Effector memory CD4-positive, alpha-beta T cell (primary cell): Measurements from ENCODE around the gene SWAP70.

Source experiments
- DNase-seq, 3 donors: peaks; one replicate each; pipeline ENCODE4 v3.0.0-alpha.2; 2020
- H3K27ac ChIP-seq: 2 replicates; pipeline ENCODE4 v1.7.0; 2013; ENCODE audit warnings: mild to moderate bottlenecking, low read length, moderate library complexity; ENCODE audit not compliant: insufficient read depth, poor library complexity, severe bottlenecking
- H3K27me3 ChIP-seq: replicated peaks from 2 replicates; pipeline ENCODE4 v1.7.0; 2013; ENCODE audit warnings: mild to moderate bottlenecking, low read length; ENCODE audit not compliant: insufficient read depth, control insufficient read depth, poor library complexity, severe bottlenecking
- H3K36me3 ChIP-seq: 2 replicates; pipeline ENCODE4 v1.7.0; 2013; ENCODE audit warnings: mild to moderate bottlenecking, low read length, moderate library complexity; ENCODE audit not compliant: control insufficient read depth, insufficient read depth
- H3K4me1 ChIP-seq: 2 replicates; pipeline ENCODE4 v1.7.0; 2013; ENCODE audit warnings: low read length, mild to moderate bottlenecking; ENCODE audit not compliant: control insufficient read depth, insufficient read depth, poor library complexity, severe bottlenecking
- H3K4me3 ChIP-seq: 2 replicates; pipeline ENCODE4 v1.7.0; 2013; ENCODE audit warnings: low read length, low read depth, mild to moderate bottlenecking; ENCODE audit not compliant: insufficient read depth, poor library complexity, severe bottlenecking
- H3K9me3 ChIP-seq: 2 replicates; pipeline ENCODE4 v1.7.0; 2013; ENCODE audit warnings: mild to moderate bottlenecking, low read length, moderate library complexity; ENCODE audit not compliant: control insufficient read depth

Gene SWAP70

DNA sequence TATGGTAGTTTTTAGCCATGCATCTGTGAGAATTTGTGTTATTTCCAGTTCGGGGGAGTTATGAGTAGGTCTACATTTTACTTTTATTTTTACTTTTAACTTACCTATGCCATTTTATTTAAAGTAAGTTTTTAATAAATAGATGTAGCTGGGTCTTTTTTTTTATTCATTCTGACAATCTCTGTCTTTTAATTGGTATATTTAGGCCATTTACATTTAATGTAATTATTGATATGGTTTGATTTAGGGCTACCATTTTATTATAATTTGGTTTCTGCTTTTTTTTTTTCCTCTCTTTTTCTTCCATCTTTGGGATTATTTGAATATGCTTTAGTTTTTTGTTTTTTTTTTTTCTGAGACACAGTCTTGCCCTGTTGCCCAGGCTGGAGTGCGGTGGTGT is 1.9 kb downstream of the SWAP70 start:
- Histone ChIP-seq H3K27ac (no peak overlapping the region), H3K36me3 (no peaks in the 10 kb centered on the region), H3K4me3 (no peak overlapping the region), H3K9me3 (no peaks in the 10 kb centered on the region), H3K4me1 (peaks cover 8% of the 10 kb centered on the region), H3K27me3 (no peaks in the 10 kb centered on the region)
- no peak for DNase-seq

DNA sequence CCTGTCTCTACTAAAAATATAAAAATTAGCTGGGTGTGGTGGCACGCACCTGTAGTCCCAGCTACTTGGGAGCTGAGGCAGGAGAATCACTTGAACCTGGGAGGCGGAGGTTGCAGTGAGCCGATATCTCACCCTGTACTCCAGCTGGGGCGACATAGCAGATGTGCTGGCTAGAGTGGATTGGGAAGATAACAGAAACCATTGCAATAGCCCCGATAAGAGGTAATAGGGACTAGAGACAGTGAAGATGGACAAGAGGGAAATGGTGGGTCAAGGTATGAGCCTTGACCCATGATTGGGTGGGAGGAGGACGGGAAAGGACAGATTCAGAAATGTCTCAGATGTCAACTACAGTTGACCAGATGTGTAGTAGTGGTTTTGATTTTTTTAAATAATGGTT is 6.1 kb downstream of the SWAP70 start:
- no peak for DNase-seq
- no peaks in the 10 kb centered on the region for H3K4me1 ChIP-seq

DNA sequence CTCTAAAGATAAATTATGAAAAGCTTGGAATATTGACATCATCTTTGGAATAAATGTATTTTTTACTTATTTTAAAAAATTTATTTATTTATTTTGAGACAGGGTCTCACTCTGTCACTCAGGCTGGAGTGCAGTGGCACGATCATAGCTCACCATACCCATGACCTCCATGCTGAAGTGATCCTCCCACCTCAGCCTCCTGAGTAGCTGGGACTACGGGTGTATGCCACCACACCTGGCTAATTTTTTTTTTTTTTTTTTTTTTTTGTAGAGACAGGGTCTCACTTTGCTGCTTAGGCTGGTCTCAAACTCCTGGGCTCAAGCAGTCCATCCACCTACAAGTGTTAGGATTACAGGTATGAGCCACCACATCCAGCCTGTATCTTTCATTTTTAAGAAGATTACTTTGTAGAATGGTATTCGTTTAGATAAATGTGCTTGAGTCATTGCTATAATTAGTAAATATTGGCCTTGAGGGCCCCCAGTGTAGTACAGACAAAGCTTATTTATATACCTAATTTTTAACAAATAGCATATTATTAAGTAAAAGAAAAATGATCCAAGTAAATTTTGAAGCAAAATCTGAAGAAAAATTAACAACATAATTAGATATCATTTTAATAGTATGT is 8.5 kb downstream of the SWAP70 start:
- no peaks in the 10 kb centered on the region for H3K4me1 ChIP-seq
- H3K36me3 ChIP-seq, result no peaks in the 10 kb centered on the region
- H3K9me3 ChIP-seq, result no peaks in the 10 kb centered on the region
- H3K27me3 ChIP-seq, result no peaks in the 10 kb centered on the region
- no peak overlapping the region for H3K4me3 ChIP-seq
- no peak for DNase-seq
- no peak overlapping the region for H3K27ac ChIP-seq

More for the DNA sequence above, 6.1 kb downstream of the SWAP70 start:
- Histone ChIP-seq H3K27ac (no peak overlapping the region), H3K36me3 (no peaks in the 10 kb centered on the region), H3K4me3 (no peak overlapping the region), H3K27me3 (no peaks in the 10 kb centered on the region), H3K9me3 (no peaks in the 10 kb centered on the region)

DNA sequence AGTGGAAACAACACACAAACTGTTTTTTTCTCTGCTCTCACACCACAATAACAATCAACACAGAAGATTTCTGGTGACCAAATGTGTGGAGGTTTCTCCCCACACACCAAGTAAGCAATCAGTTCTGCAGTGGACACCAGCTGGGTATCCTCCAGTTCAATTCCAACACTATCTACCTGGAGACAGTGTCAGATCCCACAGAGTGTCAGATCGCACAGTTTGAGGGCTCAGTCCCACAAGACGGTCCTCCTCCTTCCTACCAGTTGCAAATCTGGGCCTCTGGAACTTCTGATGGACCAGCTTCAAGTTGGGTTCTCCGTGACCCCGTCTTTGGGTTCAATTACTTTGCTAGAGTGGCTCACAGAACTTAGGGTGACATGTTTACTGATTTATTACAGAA is 9.0 kb downstream of the SWAP70 start:
- DNase-seq, result no peak

DNA sequence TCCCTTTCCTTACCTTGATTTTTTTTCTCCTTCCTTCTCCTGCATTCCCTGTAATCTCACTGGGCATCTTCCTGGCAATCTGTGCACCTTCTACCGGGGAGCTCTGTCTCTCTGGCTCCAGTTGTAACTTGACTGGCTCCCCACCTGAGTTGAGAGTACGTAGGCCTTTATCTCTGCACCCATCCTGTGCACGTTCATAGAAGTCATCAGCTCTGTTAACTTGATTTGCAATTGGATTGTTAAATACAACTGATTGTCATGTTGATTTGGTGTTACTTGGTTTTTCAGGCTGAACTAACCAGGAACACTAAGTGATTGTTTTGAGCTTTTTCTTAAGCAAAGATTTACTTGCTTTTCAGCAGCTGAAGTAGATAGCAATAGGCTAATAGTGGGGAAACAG is 11.8 kb downstream of the SWAP70 start:
- Histone ChIP-seq H3K4me1 (no peaks in the 10 kb centered on the region), H3K27me3 (no peaks in the 10 kb centered on the region), H3K27ac (no peak overlapping the region), H3K36me3 (no peaks in the 10 kb centered on the region), H3K9me3 (no peaks in the 10 kb centered on the region), H3K4me3 (no peak overlapping the region)
- DNase-seq, result no peak

More for the DNA sequence above, 9.0 kb downstream of the SWAP70 start:
- Histone ChIP-seq H3K27ac (no peak overlapping the region), H3K36me3 (no peaks in the 10 kb centered on the region), H3K27me3 (no peaks in the 10 kb centered on the region), H3K4me1 (no peaks in the 10 kb centered on the region), H3K4me3 (no peak overlapping the region), H3K9me3 (no peaks in the 10 kb centered on the region)

DNA sequence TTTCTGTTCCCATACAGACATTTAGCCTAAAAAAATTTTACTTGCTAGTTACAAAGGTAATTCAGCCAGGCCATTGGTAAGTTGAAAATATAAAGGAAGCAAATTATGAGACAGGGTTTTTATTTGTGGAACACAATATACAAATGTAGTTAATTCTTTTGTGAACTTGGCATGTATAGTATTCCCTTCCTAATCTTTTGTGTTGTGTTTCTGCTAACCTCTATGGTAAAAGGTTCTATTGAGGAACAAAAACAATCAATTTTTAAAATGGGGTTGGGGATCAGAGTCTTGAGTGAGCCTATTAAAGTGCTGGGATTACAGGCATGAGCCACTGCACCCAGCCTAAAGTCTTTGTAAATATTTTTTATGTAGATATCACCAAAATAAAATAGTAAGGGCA is 14.1 kb downstream of the SWAP70 start:
- Histone ChIP-seq H3K4me3 (no peak overlapping the region), H3K27me3 (no peaks in the 10 kb centered on the region), H3K27ac (no peak overlapping the region), H3K36me3 (no peaks in the 10 kb centered on the region), H3K9me3 (no peaks in the 10 kb centered on the region), H3K4me1 (no peaks in the 10 kb centered on the region)
- DNase-seq, result no peak

DNA sequence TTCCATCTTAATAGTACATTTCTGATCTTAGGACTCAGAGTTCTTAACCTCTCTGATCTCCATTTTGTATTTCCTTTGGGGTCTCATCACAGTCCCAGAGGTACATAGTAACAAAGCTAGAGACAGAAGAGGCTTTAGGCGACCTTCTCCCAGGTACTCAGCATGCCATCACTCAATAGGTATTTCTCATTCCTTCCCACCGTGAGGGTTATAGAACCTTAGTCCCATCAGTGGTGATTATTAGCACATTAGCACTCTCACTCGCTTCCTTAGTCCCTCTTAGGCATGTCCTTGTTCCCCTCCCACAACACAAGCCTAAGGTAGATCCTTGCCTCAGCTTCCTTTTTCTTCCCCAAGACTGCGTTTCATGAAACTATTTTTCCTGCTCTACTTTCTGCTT is 14.7 kb downstream of the SWAP70 start:
- Histone ChIP-seq H3K9me3 (no peaks in the 10 kb centered on the region), H3K27me3 (no peaks in the 10 kb centered on the region), H3K4me1 (no peaks in the 10 kb centered on the region), H3K36me3 (no peaks in the 10 kb centered on the region), H3K4me3 (no peak overlapping the region), H3K27ac (no peak overlapping the region)
- DNase-seq, result no peak

DNA sequence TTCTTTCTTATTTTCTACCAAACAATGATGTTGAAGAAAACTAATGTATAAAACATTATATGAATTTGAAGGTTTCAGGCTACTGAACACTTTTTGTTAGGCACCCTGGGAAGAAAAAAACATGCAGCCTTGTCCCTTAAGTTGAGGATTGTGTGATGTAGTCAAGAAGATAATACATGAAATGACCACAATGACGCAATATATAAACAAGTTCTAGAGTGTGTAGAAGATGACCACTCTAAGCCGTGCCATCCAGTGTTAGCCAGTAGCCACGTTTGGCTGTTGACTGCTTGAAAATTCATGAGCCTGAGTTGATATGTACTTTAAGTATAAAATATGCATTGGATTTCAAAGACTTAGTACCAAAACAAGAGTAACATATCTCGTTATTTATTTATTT is 16.2 kb downstream of the SWAP70 start:
- no peaks in the 10 kb centered on the region for H3K36me3 ChIP-seq
- H3K4me1 ChIP-seq, result no peaks in the 10 kb centered on the region
- no peak overlapping the region for H3K4me3 ChIP-seq
- H3K9me3 ChIP-seq, result no peaks in the 10 kb centered on the region
- H3K27ac ChIP-seq, result no peak overlapping the region
- no peak for DNase-seq
- H3K27me3 ChIP-seq, result no peaks in the 10 kb centered on the region

DNA sequence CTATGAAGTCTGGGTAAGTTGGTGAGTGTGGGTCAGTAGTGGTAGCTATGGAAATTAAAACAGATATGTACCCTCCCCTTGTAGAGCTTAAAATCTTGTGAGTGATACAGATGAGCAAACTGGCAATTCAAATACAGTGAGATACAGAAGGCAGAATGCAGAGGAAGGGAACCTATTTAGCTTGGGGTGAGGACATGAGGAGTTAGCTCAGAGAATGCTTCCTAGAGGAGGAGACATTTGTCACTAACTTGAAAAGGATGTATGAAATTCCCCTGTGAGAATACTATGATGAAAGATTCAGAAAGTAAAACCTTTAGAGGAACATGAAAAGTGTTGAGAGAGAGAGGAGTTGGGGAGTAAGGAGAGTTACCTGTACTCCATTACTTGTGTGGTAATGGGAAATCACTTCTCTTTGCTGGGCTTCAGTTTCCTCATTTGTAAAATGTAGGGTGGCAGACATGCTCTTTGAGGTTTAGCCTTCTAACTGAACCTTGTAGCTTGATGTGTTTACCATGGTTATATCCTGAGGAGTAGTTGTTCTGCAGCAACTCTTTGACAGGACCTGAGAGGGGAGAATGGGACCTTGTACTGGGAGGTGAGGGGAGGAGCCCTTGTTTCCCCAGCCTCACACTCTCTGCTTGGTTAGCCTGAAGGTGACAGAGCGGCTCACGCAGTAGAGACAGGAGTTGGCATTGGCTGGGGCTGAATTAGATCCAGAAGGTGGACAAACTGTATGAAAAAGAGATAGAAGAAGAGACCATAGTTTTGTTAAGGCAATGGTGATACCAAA is 17.9 kb downstream of the SWAP70 start:
- no peak overlapping the region for H3K27ac ChIP-seq
- DNase-seq, result no peak
- H3K4me1 ChIP-seq, result no peaks in the 10 kb centered on the region
- no peaks in the 10 kb centered on the region for H3K36me3 ChIP-seq
- no peaks in the 10 kb centered on the region for H3K27me3 ChIP-seq
- no peak overlapping the region for H3K4me3 ChIP-seq
- no peaks in the 10 kb centered on the region for H3K9me3 ChIP-seq

DNA sequence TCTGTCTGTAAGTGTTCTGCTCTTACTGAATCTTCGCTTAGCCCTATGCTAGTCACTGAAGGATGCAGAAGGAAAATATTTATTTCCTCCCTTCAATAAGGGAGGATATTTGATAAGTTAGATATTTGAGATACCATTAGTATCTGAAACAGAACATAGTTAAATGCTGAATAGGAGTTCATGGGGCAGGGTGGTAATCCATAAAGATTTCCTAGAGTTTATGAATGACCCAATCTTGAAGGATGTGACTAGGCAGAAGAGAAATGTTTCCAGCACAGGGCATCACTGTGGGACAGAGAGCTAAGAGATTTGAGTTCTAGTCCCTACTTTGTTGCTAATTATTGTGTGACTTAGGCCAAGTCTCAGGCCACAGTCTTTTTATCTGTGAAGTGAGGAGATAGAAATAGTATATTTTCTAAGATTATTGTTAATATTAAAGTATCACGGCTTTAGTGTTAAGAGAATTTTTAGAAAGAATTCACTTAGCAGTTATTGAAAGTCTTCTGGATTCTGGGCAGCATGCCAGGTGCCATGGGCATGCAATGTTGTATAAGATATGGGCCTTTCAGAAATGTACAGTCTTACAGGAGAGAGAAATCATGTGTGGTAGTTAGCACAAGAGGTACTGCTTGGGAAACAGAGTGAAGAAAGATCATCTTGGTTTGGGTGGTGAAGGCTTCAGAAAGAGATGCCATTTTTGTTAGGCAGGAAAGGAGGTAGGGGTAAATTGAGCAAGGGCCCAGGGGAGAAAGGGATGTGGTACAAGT is 24.0 kb downstream of the SWAP70 start:
- Histone ChIP-seq H3K4me3 (no peak overlapping the region), H3K9me3 (no peaks in the 10 kb centered on the region), H3K36me3 (no peaks in the 10 kb centered on the region), H3K27me3 (no peaks in the 10 kb centered on the region), H3K27ac (no peak overlapping the region), H3K4me1 (no peaks in the 10 kb centered on the region)
- DNase-seq, result no peak
